ENCODE data around the gene GFOD1.
"Not testable (repeated sequence)": the region's sequence is repeated elsewhere in the genome, so short reads cannot be mapped to it uniquely, and the experiment has no call there.

Gene GFOD1

DNA sequence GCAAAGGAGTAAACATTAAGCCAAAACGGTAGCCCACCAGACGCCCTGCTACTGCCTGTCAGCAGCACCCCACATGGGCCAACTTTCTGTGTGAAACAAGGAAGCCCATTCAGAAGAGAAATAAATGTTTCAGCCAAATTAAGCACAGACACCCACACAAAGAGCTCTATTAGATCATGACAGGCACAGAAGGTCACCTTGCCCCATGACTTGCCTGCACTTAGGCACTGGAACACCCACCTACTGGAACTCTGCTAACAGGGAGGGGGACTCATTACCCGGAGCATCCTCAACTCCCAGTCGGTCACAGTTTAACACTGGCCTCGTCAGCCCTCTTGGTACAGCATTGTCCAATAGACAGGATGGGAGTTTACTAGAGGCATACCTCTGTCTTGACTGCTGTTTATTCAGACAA is 31.8 kb downstream of the GFOD1 start:
- no peak overlapping the region for H3K4me3 Mint-ChIP-seq
- DNase-seq (ENCODE audit: low spot score) = no peak
- H3K4me1 Mint-ChIP-seq (ENCODE audit: low read depth) = peaks cover 45% of the 10 kb centered on the region
- no peak overlapping the region for H3K27ac Mint-ChIP-seq
- H3K9me3 Mint-ChIP-seq = no peaks in the 10 kb centered on the region
- no peaks in the 10 kb centered on the region for H3K27me3 Mint-ChIP-seq (ENCODE audit: low read depth)
- H3K36me3 Mint-ChIP-seq (ENCODE audit: low read depth) = no peaks in the 10 kb centered on the region

DNA sequence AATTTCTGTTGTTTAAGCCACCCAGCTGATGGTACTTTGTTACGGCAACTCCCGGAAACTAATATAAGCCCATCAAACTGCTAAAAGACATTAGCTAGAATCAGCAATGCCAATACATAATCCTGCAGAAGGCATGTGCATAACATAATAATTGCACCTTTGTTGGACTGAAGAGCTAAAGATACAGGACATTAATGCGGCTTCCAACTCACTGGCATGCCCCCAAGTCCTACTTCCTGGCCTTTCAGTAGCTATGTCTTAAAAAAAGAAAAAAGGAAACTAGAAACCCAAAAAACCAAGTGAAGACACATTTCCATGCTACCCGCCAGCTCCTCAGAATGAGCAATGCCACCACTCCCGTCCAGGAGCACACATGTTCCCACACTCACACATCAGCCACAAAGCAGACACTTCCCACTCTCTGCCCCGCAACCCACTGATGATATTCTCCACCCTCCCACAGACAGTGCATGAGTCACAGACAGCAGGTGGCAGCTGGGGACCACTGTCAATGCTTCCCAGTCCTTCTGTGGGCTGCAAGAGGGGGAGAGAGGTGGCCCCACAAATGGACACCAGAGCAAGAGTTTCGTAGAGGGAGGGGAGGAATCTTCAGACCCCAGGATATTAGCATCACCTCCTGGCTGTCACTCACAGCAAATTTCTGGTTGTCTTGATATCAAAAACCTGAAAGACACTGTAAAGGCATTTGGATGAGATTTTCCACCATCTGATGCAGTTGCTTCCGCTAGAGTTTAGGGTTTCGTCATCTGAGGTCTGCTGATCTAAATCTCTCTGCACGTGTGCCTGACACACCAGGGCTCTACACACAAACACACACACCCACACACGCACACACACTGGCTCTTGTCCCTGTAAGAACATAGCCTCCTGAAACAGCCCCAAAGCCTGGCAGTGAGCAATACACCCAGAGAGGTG is 32.8 kb downstream of the GFOD1 start:
- peak overlapping the region; percentile 89 for H3K27ac Mint-ChIP-seq
- H3K9me3 Mint-ChIP-seq = no peaks in the 10 kb centered on the region
- H3K4me3 Mint-ChIP-seq = peak overlapping the region; percentile 76
- DNase-seq (ENCODE audit: low spot score) = peak; percentile 85
- no peaks in the 10 kb centered on the region for H3K27me3 Mint-ChIP-seq (ENCODE audit: low read depth)
- peaks cover 44% of the 10 kb centered on the region for H3K4me1 Mint-ChIP-seq (ENCODE audit: low read depth)
- H3K36me3 Mint-ChIP-seq (ENCODE audit: low read depth) = no peaks in the 10 kb centered on the region

DNA sequence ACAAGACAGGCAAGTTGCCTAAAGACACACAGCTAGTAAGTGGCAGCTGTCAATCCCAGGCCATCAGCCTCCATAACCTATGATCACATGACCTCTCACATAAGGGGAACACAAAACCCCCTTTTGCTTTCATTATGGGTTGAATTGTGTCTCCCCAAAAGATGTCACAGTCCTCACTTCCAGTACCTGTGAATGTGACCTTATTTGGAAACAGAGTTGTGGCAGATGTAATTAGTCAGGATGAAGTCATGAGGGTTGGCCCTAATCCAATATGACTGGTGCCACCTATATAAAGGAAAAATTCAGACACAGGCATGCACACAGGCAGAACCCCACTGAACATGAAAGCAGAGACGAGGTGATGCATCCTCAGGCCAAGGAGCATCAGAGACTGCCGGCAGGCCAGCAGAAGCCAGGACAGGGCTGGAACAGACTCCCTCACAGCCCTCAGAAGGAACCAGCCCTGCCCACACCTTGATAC is 33.6 kb downstream of the GFOD1 start:
- H3K4me3 Mint-ChIP-seq = peak overlapping the region; percentile 76
- no peaks in the 10 kb centered on the region for H3K27me3 Mint-ChIP-seq (ENCODE audit: low read depth)
- DNase-seq (ENCODE audit: low spot score) = peak; percentile 55
- H3K27ac Mint-ChIP-seq = peak overlapping the region; percentile 68
- H3K36me3 Mint-ChIP-seq (ENCODE audit: low read depth) = no peaks in the 10 kb centered on the region
- H3K9me3 Mint-ChIP-seq = no peaks in the 10 kb centered on the region
- peaks cover 41% of the 10 kb centered on the region for H3K4me1 Mint-ChIP-seq (ENCODE audit: low read depth)

DNA sequence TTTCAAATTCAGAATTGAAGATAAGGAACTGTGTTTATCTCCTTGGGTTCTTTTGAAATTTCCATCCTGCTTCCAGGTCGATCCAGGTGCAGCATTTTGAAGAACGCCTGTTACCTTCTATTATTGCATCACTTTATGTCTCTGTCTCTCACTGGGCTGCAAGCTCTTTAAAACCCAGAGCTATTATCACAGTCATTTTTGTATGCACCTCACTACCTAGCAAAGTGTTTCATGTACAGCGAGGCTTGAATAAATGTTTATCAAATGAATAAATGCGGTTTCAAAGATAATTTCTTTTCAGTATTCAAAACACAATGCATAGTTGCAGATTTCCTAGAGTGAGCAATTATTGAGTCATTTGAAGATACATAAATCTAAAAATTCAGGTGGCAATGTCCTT is 34.2 kb downstream of the GFOD1 start:
- peaks cover 42% of the 10 kb centered on the region for H3K4me1 Mint-ChIP-seq (ENCODE audit: low read depth)
- no peak overlapping the region for H3K27ac Mint-ChIP-seq
- DNase-seq (ENCODE audit: low spot score) = no peak
- H3K27me3 Mint-ChIP-seq (ENCODE audit: low read depth) = no peaks in the 10 kb centered on the region
- no peak overlapping the region for H3K4me3 Mint-ChIP-seq
- H3K36me3 Mint-ChIP-seq (ENCODE audit: low read depth) = no peaks in the 10 kb centered on the region
- no peaks in the 10 kb centered on the region for H3K9me3 Mint-ChIP-seq

DNA sequence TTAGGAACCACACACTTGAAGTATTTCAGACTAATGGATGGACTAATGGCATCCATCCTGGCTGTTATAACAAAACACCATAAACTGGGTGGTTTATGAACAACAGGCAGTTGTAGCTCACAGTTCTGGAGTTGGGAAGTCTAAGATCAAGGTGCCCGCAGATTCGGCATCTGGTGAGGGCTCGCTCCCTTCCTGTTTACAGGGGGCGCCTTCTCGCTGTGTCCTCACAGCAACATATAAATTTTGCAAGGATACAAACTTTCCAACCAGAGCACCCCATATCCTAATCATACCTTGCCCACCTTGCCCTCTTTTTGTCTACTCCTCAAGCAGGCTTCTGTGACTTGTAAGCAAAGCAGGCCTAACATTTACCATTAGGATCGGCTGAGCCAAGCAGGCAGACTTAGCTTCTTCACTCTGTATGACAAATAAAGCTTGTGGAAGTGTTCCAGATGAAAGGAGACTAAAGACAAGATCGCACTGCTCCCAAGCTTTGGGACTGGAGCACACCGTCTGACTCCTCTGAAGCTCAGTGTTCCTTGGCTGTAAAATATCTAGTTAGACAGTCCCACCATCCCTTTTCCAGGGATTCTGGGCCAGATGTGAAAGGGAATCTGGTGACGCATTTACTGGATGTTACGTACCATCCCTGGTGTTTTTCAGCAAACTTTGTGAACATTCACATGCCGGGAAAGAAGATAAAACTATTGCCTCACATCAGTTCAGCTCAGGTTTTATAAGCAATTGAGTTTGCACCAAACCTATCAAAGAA is 34.9 kb downstream of the GFOD1 start:
- no peak overlapping the region for H3K4me3 Mint-ChIP-seq
- no peaks in the 10 kb centered on the region for H3K27me3 Mint-ChIP-seq (ENCODE audit: low read depth)
- H3K36me3 Mint-ChIP-seq (ENCODE audit: low read depth) = no peaks in the 10 kb centered on the region
- DNase-seq (ENCODE audit: low spot score) = no peak
- no peaks in the 10 kb centered on the region for H3K9me3 Mint-ChIP-seq
- peaks cover 47% of the 10 kb centered on the region for H3K4me1 Mint-ChIP-seq (ENCODE audit: low read depth)
- no peak overlapping the region for H3K27ac Mint-ChIP-seq

DNA sequence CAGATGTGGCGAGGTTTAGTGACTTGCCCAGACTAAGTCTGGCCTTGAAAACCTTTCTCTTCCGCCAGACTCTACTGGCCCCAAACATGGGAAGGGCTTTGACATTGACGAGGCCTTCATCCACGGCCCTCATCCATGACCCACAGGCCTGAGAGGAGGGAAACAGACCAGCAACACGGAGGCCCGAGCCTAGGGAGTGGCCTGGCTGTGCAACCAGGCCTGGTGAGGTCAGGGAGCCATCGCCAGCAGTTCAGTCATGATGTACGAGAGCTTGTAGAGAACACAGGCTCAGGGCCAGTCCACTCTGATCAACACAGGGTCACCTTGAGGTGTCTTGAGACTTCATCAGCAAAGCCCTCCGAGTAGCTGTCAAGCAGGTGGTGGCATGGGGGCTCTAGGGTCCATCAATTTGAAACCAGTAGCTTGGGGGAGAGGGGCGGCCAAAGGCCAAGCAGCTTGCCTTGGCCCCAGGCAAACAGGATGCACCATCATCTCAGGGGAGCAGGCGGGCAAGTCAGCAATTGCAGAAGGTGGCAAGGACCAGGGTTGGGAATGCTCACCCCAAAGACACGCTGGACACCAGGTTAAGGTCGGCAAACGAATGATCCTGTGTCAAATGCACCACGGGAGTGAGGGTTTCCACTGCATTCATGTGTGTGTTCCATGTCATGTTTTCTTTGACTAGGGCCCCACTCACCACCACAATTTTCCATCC is 36.1 kb downstream of the GFOD1 start:
- no peak for DNase-seq (ENCODE audit: low spot score)
- no peaks in the 10 kb centered on the region for H3K36me3 Mint-ChIP-seq (ENCODE audit: low read depth)
- no peaks in the 10 kb centered on the region for H3K9me3 Mint-ChIP-seq
- no peak overlapping the region for H3K27ac Mint-ChIP-seq
- peaks cover 41% of the 10 kb centered on the region for H3K4me1 Mint-ChIP-seq (ENCODE audit: low read depth)
- no peak overlapping the region for H3K4me3 Mint-ChIP-seq
- H3K27me3 Mint-ChIP-seq (ENCODE audit: low read depth) = no peaks in the 10 kb centered on the region

DNA sequence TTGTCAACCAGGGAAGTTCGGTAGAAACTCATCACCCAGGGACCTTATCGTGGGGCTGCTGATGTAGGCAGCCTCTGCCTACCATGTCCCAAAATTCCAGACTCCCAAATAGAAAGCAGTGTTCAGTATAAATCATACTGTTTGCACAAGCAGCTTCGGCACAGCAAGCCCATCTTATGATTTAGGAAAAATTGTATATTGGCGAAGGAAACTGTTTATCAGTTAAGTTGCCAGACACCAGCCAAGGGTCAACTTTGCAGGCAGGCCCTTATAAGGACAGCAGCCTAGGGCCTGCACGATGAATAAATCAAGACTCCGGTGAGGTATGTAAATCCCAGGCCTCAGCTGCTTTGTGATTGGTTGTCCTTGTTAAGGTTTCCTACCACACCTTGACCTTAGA is 36.8 kb downstream of the GFOD1 start:
- Mint-ChIP-seq H3K9me3 (no peaks in the 10 kb centered on the region), H3K27me3 (ENCODE audit: low read depth) (no peaks in the 10 kb centered on the region), H3K4me3 (no peak overlapping the region), H3K4me1 (ENCODE audit: low read depth) (peaks cover 42% of the 10 kb centered on the region), H3K27ac (no peak overlapping the region), H3K36me3 (ENCODE audit: low read depth) (no peaks in the 10 kb centered on the region)
- no peak for DNase-seq (ENCODE audit: low spot score)

DNA sequence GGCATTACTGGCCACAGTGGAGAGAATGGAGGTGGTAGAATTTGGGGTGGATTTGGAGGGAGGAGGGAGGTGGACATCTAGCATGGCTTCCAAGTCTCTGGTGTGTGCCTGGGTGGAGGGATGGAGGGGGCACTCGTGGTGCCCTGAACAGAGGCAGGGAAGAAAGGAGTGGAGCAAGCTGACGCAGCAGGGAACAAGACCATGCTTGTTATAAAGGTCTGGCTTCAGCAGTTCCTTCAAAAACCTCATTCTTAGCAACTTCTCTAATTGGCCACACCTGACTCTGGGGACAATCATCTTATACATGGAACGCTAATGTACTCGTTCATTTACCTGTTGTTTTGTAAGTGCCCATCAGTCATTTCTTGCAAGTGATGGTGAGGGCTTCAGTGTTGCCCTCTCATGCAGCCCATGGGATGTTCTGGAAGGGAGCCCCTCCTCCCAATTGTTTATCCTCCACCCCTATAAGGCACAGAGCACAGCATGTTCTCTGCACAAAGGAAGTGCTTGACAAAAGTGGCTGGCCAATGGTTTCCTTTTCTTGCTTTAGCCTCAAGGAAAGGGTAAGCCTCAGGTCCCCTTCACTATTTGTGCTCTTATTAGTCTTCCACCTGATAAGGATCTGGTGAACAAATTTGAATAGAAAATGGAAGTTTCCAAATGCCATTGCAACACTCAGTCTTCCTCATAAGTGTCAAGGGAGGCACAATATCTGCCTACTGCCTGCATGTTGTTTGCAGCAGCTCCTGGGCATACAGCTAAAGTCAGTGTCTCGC is 39.3 kb downstream of the GFOD1 start:
- no peak for DNase-seq (ENCODE audit: low spot score)
- peak overlapping the region; percentile 31 for H3K27ac Mint-ChIP-seq
- no peaks in the 10 kb centered on the region for H3K27me3 Mint-ChIP-seq (ENCODE audit: low read depth)
- peaks cover 24% of the 10 kb centered on the region for H3K4me1 Mint-ChIP-seq (ENCODE audit: low read depth)
- peaks cover 3% of the 10 kb centered on the region for H3K9me3 Mint-ChIP-seq
- H3K4me3 Mint-ChIP-seq = no peak overlapping the region
- no peaks in the 10 kb centered on the region for H3K36me3 Mint-ChIP-seq (ENCODE audit: low read depth)

DNA sequence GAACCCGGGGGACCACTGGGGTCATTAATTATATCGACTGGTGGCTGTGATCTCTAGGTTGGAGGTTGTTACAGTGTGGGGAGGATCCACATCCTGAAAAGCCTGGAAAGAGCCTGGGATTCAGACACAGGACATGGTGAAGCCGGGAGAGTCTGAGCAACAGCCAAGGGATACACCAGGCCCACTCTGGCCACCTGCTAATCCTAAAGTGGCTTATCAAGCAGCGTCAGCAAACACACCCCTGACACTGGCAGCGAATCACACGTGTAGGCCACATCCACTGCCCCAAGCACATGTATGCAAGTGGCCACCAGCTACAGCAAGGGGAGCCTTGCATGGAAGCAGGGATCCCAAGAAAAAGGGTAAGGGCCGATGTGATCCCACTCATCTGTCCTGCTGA is 41.0 kb downstream of the GFOD1 start:
- DNase-seq (ENCODE audit: low spot score) = no peak
- H3K27me3 Mint-ChIP-seq (ENCODE audit: low read depth) = no peaks in the 10 kb centered on the region
- no peak overlapping the region for H3K27ac Mint-ChIP-seq
- H3K36me3 Mint-ChIP-seq (ENCODE audit: low read depth) = no peaks in the 10 kb centered on the region
- peaks cover 21% of the 10 kb centered on the region for H3K4me1 Mint-ChIP-seq (ENCODE audit: low read depth)
- no peak overlapping the region for H3K4me3 Mint-ChIP-seq
- peaks cover 3% of the 10 kb centered on the region for H3K9me3 Mint-ChIP-seq

DNA sequence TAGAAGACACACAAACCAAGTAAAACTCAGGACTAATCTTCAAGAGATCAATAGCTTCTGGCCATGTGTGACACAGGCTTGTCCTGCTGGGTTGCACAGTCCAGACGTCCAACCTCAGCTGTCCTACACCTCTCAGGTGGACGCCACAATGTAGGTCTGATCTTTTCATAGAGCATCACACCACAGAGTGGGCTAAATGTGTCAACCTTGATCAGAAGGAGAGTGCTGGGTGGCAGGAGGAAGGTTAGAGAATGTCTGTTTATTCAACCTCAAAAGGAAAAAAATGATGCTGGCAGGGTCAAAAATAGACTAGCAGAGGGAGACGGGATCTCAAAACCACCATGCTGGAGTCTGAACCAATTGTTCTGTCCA is 41.7 kb downstream of the GFOD1 start:
- no peak for DNase-seq (ENCODE audit: low spot score)
- H3K4me1 Mint-ChIP-seq (ENCODE audit: low read depth) = peaks cover 21% of the 10 kb centered on the region
- no peaks in the 10 kb centered on the region for H3K27me3 Mint-ChIP-seq (ENCODE audit: low read depth)
- H3K27ac Mint-ChIP-seq = no peak overlapping the region
- H3K4me3 Mint-ChIP-seq = no peak overlapping the region
- H3K36me3 Mint-ChIP-seq (ENCODE audit: low read depth) = no peaks in the 10 kb centered on the region
- peaks cover 3% of the 10 kb centered on the region for H3K9me3 Mint-ChIP-seq

DNA sequence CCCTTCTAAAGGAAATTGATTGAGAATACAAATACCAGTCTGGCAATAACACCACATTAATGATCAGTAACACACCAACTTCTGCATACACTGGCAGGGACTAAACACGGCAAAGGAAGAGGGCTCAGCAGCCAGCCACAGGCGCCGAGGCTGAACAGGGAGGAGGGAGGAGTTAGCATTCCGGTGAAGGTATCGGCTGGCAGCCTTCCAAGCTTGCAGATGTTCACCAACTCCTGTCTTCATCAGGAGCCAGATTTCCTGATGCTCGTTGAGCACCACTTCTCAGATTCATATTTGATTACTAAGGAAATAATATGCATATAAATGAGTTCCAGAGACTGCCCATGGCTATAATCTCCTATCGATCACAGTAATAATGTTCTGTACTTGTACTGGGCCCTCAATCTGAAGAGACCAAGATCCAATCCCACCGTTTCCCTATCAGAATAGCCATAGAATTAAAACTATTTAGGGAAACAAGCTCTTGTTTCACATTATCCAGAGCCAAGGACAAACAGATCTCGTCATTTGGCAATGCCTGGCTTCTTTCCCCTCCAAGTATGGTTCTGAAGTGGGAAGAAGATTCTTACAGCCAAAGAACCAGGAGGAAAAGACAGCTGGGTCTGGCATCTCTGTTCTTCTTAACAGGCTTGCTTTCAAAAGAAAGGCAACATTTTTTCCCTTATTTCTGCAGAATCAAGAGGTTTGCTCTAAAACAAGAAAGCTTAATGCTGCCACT is 42.2 kb downstream of the GFOD1 start:
- Mint-ChIP-seq H3K4me3 (no peak overlapping the region), H3K27me3 (ENCODE audit: low read depth) (no peaks in the 10 kb centered on the region), H3K9me3 (peaks cover 3% of the 10 kb centered on the region), H3K27ac (no peak overlapping the region), H3K4me1 (ENCODE audit: low read depth) (peaks cover 21% of the 10 kb centered on the region), H3K36me3 (ENCODE audit: low read depth) (no peaks in the 10 kb centered on the region)
- no peak for DNase-seq (ENCODE audit: low spot score)

DNA sequence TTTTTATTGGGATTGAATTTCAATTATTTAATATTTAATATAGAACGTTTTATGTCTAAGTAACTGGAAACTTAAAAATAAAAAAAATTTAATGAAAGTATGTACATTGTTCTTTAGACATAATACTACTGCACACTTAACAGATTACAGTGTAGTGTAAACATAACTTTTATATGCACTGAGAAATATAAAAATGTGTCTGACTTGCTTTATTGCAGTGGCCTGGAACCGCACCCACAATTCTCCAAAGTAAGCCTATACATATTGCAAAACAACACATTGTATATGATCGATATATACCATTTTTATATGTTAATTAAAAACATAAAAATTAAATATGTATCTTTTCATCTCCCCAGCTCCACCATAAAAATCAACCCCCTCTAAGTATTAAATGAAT is 42.8 kb downstream of the GFOD1 start:
- Mint-ChIP-seq H3K4me1 (ENCODE audit: low read depth) (peaks cover 21% of the 10 kb centered on the region), H3K9me3 (peaks cover 3% of the 10 kb centered on the region), H3K4me3 (no peak overlapping the region), H3K27me3 (ENCODE audit: low read depth) (no peaks in the 10 kb centered on the region), H3K27ac (no peak overlapping the region), H3K36me3 (ENCODE audit: low read depth) (no peaks in the 10 kb centered on the region)
- DNase-seq (ENCODE audit: low spot score) = no peak

DNA sequence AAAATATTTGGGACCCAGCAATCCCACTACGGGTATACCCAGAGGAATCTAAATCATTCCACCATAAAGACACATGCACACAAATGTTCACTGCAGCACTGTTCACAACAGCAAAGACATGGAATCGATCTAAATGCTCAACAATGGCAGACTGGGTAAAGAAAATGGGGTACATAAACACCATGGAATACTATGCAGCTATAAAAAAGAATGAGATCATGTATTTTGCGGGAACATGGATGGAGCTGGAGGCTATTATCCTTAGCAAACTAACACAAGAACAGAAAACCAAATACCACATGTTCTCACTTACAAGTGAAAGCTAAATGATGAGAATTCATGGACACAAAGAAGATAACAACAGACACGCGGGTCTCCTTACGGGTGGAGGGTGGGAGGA is 43.4 kb downstream of the GFOD1 start:
- H3K27me3 Mint-ChIP-seq (ENCODE audit: low read depth); H3K9me3 Mint-ChIP-seq; H3K4me3 Mint-ChIP-seq; DNase-seq (ENCODE audit: low spot score); H3K36me3 Mint-ChIP-seq (ENCODE audit: low read depth); H3K27ac Mint-ChIP-seq: not testable (repeated sequence)
- peaks cover 21% of the 10 kb centered on the region for H3K4me1 Mint-ChIP-seq (ENCODE audit: low read depth)

Data from T-helper 2 cell treated with Interferon-gamma antibody and Interleukin-4, amounts not matched to agents 5 μg/mL and 100 μg/mL, for 36 hours (primary cell).